ENCODE measurements around the gene ATAD3C. TPM values are rescaled to one million over a fixed set of nuclear protein-coding genes. Genes with fewer than 3 reads are reported as not detected.
A peak's percentile ranks its signal among the peaks of the same experiment; 100 is the strongest.
"Not testable (repeated sequence)": the region's sequence is repeated elsewhere in the genome, so short reads cannot be mapped to it uniquely, and the experiment has no call there.

ATAD3C gene
- total RNA-seq, 3 donors from 2014 or later, result 0.33 to 1.1 (median 0.74) TPM

DNA sequence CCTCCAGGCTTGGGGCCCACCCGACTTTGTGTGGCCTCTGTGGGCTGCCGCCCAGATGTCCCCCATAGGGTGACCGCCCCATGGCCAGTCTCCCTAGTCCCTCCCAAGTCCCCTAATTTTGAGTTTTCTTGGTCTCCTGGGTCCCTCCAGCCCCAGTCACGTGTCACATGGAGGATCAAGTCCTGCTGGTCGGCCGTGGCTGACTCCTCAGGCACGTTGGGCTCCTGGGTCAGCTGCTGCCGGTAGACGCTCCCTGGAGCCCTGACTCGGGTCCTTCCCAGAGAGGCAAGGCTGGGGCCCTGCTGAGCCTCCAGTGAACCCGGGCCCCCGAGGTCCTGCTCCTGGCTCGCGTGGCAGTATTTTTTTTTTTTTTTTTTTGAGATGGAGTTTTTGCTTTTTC, 10.2 kb downstream of the ATAD3C start:
- H3K4me3 Mint-ChIP-seq; H3K36me3 Mint-ChIP-seq (ENCODE audit: insufficient read depth); DNase-seq; H3K27me3 Mint-ChIP-seq (ENCODE audit: low read depth); H3K4me1 Mint-ChIP-seq (ENCODE audit: low read depth); ATAC-seq; H3K9me3 Mint-ChIP-seq: not testable (repeated sequence)

GRCh38 chr1:1460540-1461130, 11.1 kb downstream of the ATAD3C start:
- Mint-ChIP-seq H3K9me3 (no peaks in the 10 kb centered on the region), H3K27me3 (ENCODE audit: low read depth) (peaks cover 3% of the 10 kb centered on the region), H3K4me3 (no peak overlapping the region), H3K4me1 (ENCODE audit: low read depth) (no peaks in the 10 kb centered on the region), H3K36me3 (ENCODE audit: insufficient read depth) (no peaks in the 10 kb centered on the region)
- ATAC-seq (no peak), DNase-seq (no peak)

- Mint-ChIP-seq H3K36me3 (ENCODE audit: insufficient read depth) (no peaks in the 10 kb centered on the region), H3K9me3 (no peaks in the 10 kb centered on the region), H3K27me3 (ENCODE audit: low read depth) (peaks cover 6% of the 10 kb centered on the region), H3K4me1 (ENCODE audit: low read depth) (no peaks in the 10 kb centered on the region), H3K4me3 (no peak overlapping the region)
- DNase-seq (no peak), ATAC-seq (no peak)
Measured at GRCh38 chr1:1461721-1462317, 12.3 kb downstream of the ATAD3C start.

GRCh38 chr1:1462318-1462966, 13.0 kb downstream of the ATAD3C start:
- H3K4me3 Mint-ChIP-seq, result no peak overlapping the region
- DNase-seq (no peak), ATAC-seq (peak; percentile 40 to 46)
- no peaks in the 10 kb centered on the region for H3K4me1 Mint-ChIP-seq (ENCODE audit: low read depth)
- peaks cover 6% of the 10 kb centered on the region for H3K27me3 Mint-ChIP-seq (ENCODE audit: low read depth)
- H3K9me3 Mint-ChIP-seq, result no peaks in the 10 kb centered on the region
- no peaks in the 10 kb centered on the region for H3K36me3 Mint-ChIP-seq (ENCODE audit: insufficient read depth)

GRCh38 chr1:1463312-1463711, 13.8 kb downstream of the ATAD3C start:
- H3K27me3 Mint-ChIP-seq (ENCODE audit: low read depth), result peaks cover 6% of the 10 kb centered on the region
- ATAC-seq, result no peak
- no peak overlapping the region for H3K4me3 Mint-ChIP-seq
- no peak for DNase-seq
- no peaks in the 10 kb centered on the region for H3K36me3 Mint-ChIP-seq (ENCODE audit: insufficient read depth)
- H3K4me1 Mint-ChIP-seq (ENCODE audit: low read depth), result no peaks in the 10 kb centered on the region
- H3K9me3 Mint-ChIP-seq, result no peaks in the 10 kb centered on the region

DNA sequence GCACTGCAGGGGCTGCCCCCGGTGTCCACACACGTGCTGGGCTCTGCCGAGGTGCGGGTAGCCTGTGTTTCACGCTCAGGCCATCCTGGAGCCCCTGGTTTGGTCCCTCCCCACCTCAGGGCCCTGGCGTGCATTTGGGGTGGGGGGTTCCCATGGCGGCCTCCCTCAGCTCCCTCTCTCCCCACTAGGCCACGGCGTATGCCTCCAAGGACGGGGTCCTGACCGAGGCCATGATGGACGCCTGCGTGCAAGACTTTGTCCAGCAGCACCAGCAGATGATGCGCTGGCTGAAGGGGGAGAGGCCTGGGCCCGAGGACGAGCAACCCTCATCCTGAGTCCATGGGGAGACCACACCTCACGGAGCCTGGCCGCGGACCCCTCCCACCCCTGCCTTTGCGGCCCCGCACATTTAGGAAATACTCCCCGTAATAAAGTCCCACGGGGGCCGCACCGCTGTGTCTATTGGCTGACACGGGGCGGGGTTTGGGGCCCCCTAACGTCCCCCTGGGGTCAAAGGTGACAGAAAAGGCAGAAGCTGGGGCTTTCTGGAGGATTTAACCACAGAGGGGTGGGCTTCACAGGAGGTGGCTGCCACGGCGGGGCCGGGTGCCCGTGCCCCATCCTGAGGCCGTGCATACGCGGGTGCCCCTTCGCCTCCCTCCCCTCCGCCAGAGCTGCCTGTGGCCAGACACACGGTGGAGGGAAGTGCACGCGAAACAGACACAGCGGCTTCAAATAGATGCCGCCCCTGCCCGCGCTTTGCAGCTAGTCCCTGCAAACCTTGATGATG, 18.9 kb downstream of the ATAD3C start:
- not testable (repeated sequence) for ATAC-seq; H3K9me3 Mint-ChIP-seq; H3K4me3 Mint-ChIP-seq; H3K36me3 Mint-ChIP-seq (ENCODE audit: insufficient read depth); DNase-seq; H3K27me3 Mint-ChIP-seq (ENCODE audit: low read depth)
- H3K4me1 Mint-ChIP-seq (ENCODE audit: low read depth), result peaks cover 11% of the 10 kb centered on the region

DNA sequence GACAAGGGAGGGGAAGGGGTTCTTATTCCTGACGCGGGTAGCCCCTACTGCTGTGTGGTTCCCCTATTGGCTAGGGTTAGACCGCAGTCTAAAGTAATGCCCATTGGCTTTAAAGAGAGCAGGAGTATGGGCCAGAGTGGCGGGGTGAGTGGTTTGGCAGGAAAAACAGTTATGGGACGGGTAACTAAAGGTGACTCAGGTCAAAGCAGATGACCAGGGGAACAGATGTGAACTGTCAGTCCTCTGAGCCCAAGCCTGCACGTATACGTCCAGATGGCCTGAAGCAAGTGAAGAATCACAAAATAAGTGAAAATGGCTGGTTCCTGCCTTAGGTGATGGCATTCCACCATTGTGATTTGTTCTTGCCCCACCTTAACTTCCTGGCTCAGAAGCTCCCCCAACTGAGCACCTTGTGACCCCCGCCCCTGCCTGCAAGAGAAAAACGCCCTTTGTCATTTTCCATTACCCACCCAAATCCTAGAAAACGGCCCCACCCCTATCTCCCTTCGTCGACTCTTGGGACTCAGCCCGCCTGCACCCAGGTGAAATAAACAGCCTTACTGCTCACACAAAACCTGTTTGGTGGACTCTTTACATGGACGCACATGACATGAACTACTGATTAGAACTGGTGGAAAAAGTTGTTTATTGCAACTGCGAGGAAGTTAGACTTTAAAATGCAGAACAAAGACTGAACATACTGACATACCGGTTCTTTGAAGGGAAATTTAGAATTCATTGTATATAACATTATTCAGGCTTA, 21.3 kb downstream of the ATAD3C start:
- Mint-ChIP-seq H3K4me1 (ENCODE audit: low read depth) (peaks cover 19% of the 10 kb centered on the region), H3K36me3 (ENCODE audit: insufficient read depth) (peaks cover 2% of the 10 kb centered on the region), H3K4me3 (peak overlapping the region; percentile 94), H3K27me3 (ENCODE audit: low read depth) (peaks cover under 1% of the 10 kb centered on the region), H3K9me3 (no peaks in the 10 kb centered on the region)
- DNase-seq (no peak), ATAC-seq (peak in 1 of 2 donors; percentile 5)

- peaks cover 21% of the 10 kb centered on the region for H3K4me1 Mint-ChIP-seq (ENCODE audit: low read depth)
- no peaks in the 10 kb centered on the region for H3K9me3 Mint-ChIP-seq
- ATAC-seq (peak; percentile 97), DNase-seq (peak; percentile 92)
- H3K27me3 Mint-ChIP-seq (ENCODE audit: low read depth), result no peaks in the 10 kb centered on the region
- peak within 1 kb of the TSS; percentile 94 for H3K4me3 Mint-ChIP-seq
- peaks cover 2% of the 10 kb centered on the region for H3K36me3 Mint-ChIP-seq (ENCODE audit: insufficient read depth)
Measured at GRCh38 chr1:1471389-1472052, 22.0 kb downstream of the ATAD3C start, which contains the start of gene ATAD3B. TSS of gene ATAD3B (plus strand) at chr1:1471765. CDS start at chr1:1471885, 120 bp downstream.

DNA sequence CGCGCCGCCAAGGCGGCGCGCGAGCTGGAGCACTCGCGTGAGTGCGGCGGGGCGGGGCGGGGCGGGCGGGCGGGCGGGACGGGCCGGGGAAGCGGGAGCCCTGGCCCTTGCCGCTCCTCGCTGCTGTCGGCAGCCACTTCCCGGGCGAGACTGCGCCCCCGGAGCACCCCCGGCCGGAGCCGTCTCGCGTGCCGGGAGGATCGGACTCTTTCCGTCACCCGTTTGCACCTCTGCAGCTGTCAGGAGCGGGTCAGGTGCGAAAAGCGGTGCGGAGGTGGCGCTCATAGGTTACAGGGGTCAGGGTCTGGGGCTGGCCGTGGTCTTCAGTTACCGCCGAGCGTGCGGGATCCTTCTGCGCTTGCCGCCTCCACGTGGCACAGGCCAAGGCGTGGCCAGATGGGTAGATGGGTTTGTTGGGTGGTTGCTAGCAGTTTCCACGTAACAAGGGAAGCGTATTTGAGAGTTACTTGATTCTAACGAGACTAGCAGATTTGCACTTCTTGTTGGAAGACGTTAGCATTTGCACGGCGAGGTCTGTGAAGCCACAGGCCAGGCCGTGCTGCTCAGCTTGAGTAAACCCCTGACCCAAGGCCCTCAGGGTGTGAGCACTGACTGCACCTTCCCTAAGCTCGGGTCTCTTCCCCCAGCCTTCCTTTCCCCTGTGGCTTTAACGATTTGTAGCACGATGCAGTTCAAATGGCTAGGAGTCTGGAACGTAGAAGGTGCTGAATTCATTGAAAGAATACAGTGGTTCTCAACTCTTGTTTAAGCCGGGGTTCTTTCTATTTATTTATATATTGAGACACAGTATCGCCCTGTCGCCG, 22.8 kb downstream of the ATAD3C start:
- ATAC-seq, result peak; percentile 44 to 51
- H3K4me1 Mint-ChIP-seq (ENCODE audit: low read depth), result peaks cover 21% of the 10 kb centered on the region
- DNase-seq, result not testable (repeated sequence)

GRCh38 chr1:1476011-1476410, 26.5 kb downstream of the ATAD3C start:
- peaks cover 18% of the 10 kb centered on the region for H3K36me3 Mint-ChIP-seq (ENCODE audit: insufficient read depth)
- not testable (repeated sequence) for ATAC-seq; H3K9me3 Mint-ChIP-seq; H3K4me3 Mint-ChIP-seq; DNase-seq; H3K27me3 Mint-ChIP-seq (ENCODE audit: low read depth)
- H3K4me1 Mint-ChIP-seq (ENCODE audit: low read depth), result peaks cover 17% of the 10 kb centered on the region

More for the DNA sequence above, 22.8 kb downstream of the ATAD3C start:
- not testable (repeated sequence) for H3K36me3 Mint-ChIP-seq (ENCODE audit: insufficient read depth); H3K9me3 Mint-ChIP-seq; H3K27me3 Mint-ChIP-seq (ENCODE audit: low read depth)
- peak overlapping the region; percentile 86 for H3K4me3 Mint-ChIP-seq

DNA sequence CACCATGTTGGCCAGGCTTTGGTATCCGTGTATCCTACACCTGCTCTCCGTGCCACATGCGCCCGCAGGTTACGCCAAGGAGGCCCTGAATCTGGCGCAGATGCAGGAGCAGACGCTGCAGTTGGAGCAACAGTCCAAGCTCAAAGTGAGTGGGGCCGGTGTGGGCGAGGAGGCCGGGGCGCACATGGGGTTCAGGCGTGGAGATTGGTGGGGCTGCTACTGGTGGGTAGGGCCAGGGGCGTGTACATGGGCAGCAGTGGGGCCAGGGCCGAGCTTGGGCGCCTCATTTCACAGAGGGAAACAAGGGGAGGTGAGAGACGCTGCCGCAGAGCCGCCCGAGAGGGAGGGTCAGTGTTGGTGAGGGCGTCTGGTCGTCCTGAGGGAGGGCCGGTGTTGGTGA, 27.7 kb downstream of the ATAD3C start:
- ATAC-seq (no peak), DNase-seq (no peak)
- H3K4me3 Mint-ChIP-seq, result no peak overlapping the region
- peaks cover 18% of the 10 kb centered on the region for H3K36me3 Mint-ChIP-seq (ENCODE audit: insufficient read depth)
- H3K9me3 Mint-ChIP-seq, result no peaks in the 10 kb centered on the region
- H3K4me1 Mint-ChIP-seq (ENCODE audit: low read depth), result peaks cover 15% of the 10 kb centered on the region
- no peaks in the 10 kb centered on the region for H3K27me3 Mint-ChIP-seq (ENCODE audit: low read depth)

DNA sequence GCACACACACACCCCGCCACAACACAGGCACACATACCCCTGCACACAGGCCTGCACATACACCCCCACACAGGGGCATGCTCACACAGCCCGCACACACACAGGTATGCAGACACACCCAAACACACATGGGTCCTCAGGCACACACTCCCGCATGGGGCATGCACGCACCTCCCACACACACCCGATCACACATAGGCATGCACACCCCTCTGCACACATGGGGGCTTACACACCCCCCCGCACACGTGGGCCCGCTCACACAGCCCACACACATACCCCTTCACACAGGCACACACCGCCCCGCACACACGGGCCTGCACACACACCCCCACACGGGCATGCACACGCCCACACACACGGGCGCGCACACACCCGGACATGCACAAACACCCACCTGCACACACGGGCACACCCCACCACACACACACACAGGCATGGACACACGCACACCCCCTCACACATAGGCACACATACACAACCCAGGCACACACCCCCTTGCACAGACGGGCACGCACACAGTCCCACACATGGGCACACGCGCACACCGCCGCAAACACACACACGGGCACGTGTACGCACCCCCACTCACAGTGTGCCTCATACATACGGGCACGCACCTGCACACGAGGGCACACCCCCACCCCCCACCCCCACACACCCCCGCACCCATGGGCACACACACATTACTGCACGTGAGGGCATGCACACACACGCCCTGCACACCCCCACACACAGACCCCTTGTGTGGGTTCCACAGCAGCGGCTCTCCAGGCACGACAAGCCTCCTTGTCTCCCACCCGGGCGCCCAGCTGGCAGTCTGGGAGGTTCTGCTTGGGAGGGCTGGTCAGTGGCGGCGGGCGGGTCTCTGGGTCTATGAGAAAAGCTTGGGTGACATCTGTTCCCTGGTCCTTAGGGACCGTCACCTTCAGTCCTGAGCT, 30.3 kb downstream of the ATAD3C start:
- ATAC-seq, result peak in 1 of 2 donors; percentile 7

More for the DNA sequence above, 30.3 kb downstream of the ATAD3C start:
- Mint-ChIP-seq H3K4me3 (no peak overlapping the region), H3K4me1 (ENCODE audit: low read depth) (peaks cover 7% of the 10 kb centered on the region), H3K9me3 (no peaks in the 10 kb centered on the region), H3K36me3 (ENCODE audit: insufficient read depth) (peaks cover 19% of the 10 kb centered on the region), H3K27me3 (ENCODE audit: low read depth) (no peaks in the 10 kb centered on the region)
- no peak for DNase-seq
